Mesenchymal stem cell (in vitro differentiated cells and primary cell): ENCODE measurements around the gene RIOK3.

Experiments used
- DNase-seq: peaks from one replicate; pipeline ENCODE4 v3.0.0-alpha.2; 2013
- H2AFZ ChIP-seq: one replicate; pipeline ENCODE4 v1.6.1; 2013; ENCODE audit warnings: low read depth, mild to moderate bottlenecking, control low read depth, inconsistent platforms, low read length, moderate library complexity
- H2AK5ac ChIP-seq: 2 replicates; pipeline ENCODE4 v1.6.1; 2013; ENCODE audit warnings: low read length, moderate library complexity, mild to moderate bottlenecking, inconsistent platforms; ENCODE audit not compliant: severe bottlenecking
- H2BK120ac ChIP-seq: one replicate; pipeline ENCODE4 v1.6.1; 2013; ENCODE audit warnings: low read depth, mild to moderate bottlenecking, inconsistent platforms, low read length, moderate library complexity
- H2BK12ac ChIP-seq, 2 experiments: one replicate each; pipeline ENCODE4 v1.6.1; 2013; ENCODE audit warnings: inconsistent platforms in 2 of 2, low read length in 2 of 2, mild to moderate bottlenecking in 2 of 2, moderate library complexity in 2 of 2, control low read depth in 1 of 2
- H2BK15ac ChIP-seq: one replicate; pipeline ENCODE4 v1.6.1; 2013; ENCODE audit warnings: mild to moderate bottlenecking, low read depth, inconsistent platforms; ENCODE audit not compliant: poor library complexity, severe bottlenecking
- H2BK5ac ChIP-seq: 2 replicates; pipeline ENCODE4 v1.6.1; 2013; ENCODE audit warnings: low read depth, mild to moderate bottlenecking, low read length, control low read depth, inconsistent platforms; ENCODE audit not compliant: poor library complexity, severe bottlenecking
- H3K14ac ChIP-seq, 2 experiments: one replicate each; pipeline ENCODE4 v1.6.1; 2013; ENCODE audit warnings: inconsistent platforms in 2 of 2, low read length in 2 of 2, control low read depth in 1 of 2, mild to moderate bottlenecking in 1 of 2, moderate library complexity in 1 of 2
- H3K18ac ChIP-seq, 2 experiments: one replicate each; pipeline ENCODE4 v1.6.1; 2013; ENCODE audit warnings: inconsistent platforms in 2 of 2, low read length in 2 of 2, control low read depth in 1 of 2, low read depth in 1 of 2, mild to moderate bottlenecking in 1 of 2
- H3K23ac ChIP-seq, 2 experiments: one replicate each; pipeline ENCODE4 v1.6.1; 2013; ENCODE audit warnings: inconsistent platforms in 2 of 2, low read length in 2 of 2, mild to moderate bottlenecking in 2 of 2, moderate library complexity in 2 of 2, control low read depth in 1 of 2
- H3K27ac ChIP-seq: 2 replicates; pipeline ENCODE4 v1.5.1; 2013; ENCODE audit warnings: mild to moderate bottlenecking, moderate library complexity, low read length, control low read depth, inconsistent platforms; ENCODE audit not compliant: poor library complexity, severe bottlenecking
- H3K27me3 ChIP-seq, 2 experiments: 2 replicates each; pipeline versions ENCODE4 v1.6.1 to v1.7.0; 2013; ENCODE audit warnings: low read length in 2 of 2, mild to moderate bottlenecking in 2 of 2, moderate library complexity in 2 of 2, control low read depth in 1 of 2, inconsistent platforms in 1 of 2; ENCODE audit not compliant: control insufficient read depth in 1 of 2, insufficient read depth in 1 of 2
- H3K36me3 ChIP-seq, 2 experiments: 2 replicates each; pipeline versions ENCODE4 v1.6.1 to v1.7.0; 2013; ENCODE audit warnings: low read length in 2 of 2, control low read depth in 1 of 2, inconsistent platforms in 1 of 2, low read depth in 1 of 2, mild to moderate bottlenecking in 1 of 2; ENCODE audit not compliant: insufficient read depth in 2 of 2, control insufficient read depth in 1 of 2
- H3K4ac ChIP-seq, 2 experiments: one replicate each; pipeline ENCODE4 v1.6.1; 2013; ENCODE audit warnings: inconsistent platforms in 2 of 2, low read length in 2 of 2, mild to moderate bottlenecking in 2 of 2, moderate library complexity in 2 of 2, control low read depth in 1 of 2, low read depth in 1 of 2
- H3K4me1 ChIP-seq: 2 replicates; pipeline ENCODE4 v1.6.1; 2013; ENCODE audit warnings: low read depth, low read length, control low read depth; ENCODE audit not compliant: control insufficient read depth, insufficient read depth
- H3K4me2 ChIP-seq: 2 replicates; pipeline ENCODE4 v1.6.1; 2013; ENCODE audit warnings: low read length, mild to moderate bottlenecking, inconsistent platforms; ENCODE audit not compliant: poor library complexity, severe bottlenecking
- H3K4me3 ChIP-seq, 2 experiments: 2 replicates each; pipeline versions ENCODE4 v1.5.1 to v1.7.0; 2013; ENCODE audit warnings: low read length in 2 of 2, mild to moderate bottlenecking in 2 of 2, control low read depth in 1 of 2, low read depth in 1 of 2; ENCODE audit not compliant: insufficient read depth in 1 of 2
- H3K79me1 ChIP-seq: replicated peaks from 2 replicates; pipeline ENCODE4 v1.6.1; 2013; ENCODE audit warnings: mild to moderate bottlenecking, control low read depth, low read length, inconsistent platforms; ENCODE audit not compliant: poor library complexity, severe bottlenecking
- H3K9ac ChIP-seq: 2 replicates; pipeline ENCODE4 v1.7.0; 2013; ENCODE audit warnings: mild to moderate bottlenecking, low read length, moderate library complexity
- H3K9me3 ChIP-seq: 2 replicates; pipeline ENCODE4 v1.7.0; 2013; ENCODE audit warnings: mild to moderate bottlenecking, low read length; ENCODE audit not compliant: control insufficient read depth
- H4K8ac ChIP-seq: one replicate; pipeline ENCODE4 v1.6.1; 2013; ENCODE audit warnings: inconsistent platforms, mild to moderate bottlenecking, low read length, moderate library complexity
- H4K91ac ChIP-seq: one replicate; pipeline ENCODE4 v1.6.1; 2013; ENCODE audit warnings: mild to moderate bottlenecking, low read length, inconsistent platforms
- WGBS: methylation state at CpG from one replicate; pipeline ENCODE4 v1.1.7; 2013; ENCODE audit warnings: mixed read lengths; 5-methylcytosine and 5-hydroxymethylcytosine counted together

Gene RIOK3

GRCh38 chr18:23498117-23498516 is 45.0 kb downstream of the RIOK3 start:
- H4K91ac ChIP-seq = no peak overlapping the region
- H3K9me3 ChIP-seq = no peaks in the 10 kb centered on the region
- H3K27ac ChIP-seq = no peak overlapping the region

GRCh38 chr18:23498877-23499276 is 45.8 kb downstream of the RIOK3 start:
- Histone ChIP-seq H4K8ac (no peak overlapping the region), H3K36me3 (no peaks in the 10 kb centered on the region), H3K27me3 (no peaks in the 10 kb centered on the region), H3K9ac (peak overlapping the region; percentile 18), H3K9me3 (no peaks in the 10 kb centered on the region), H2BK15ac (no peak overlapping the region), H3K4me2 (no peak overlapping the region), H3K27ac (no peak overlapping the region), H2BK120ac (no peak overlapping the region), H2AK5ac (no peak overlapping the region), H3K79me1 (peaks cover 4% of the 10 kb centered on the region), H2BK5ac (no peak overlapping the region), H3K4me1 (peaks cover 1% of the 10 kb centered on the region), H3K14ac (no peak overlapping the region), H4K91ac (no peak overlapping the region), H3K18ac (peak overlapping the region in 1 of 2 experiments; percentile 29), H2AFZ (no peak overlapping the region), H3K4me3 (no peak overlapping the region), H2BK12ac (no peak overlapping the region), H3K23ac (no peak overlapping the region), H3K4ac (no peak overlapping the region)
- 21% methylated on average over 5 of the region's 5 CpGs for WGBS
- DNase-seq = peak; percentile 81

More at GRCh38 chr18:23498117-23498516, 45.0 kb downstream of the RIOK3 start:
- no peak overlapping the region for H2AFZ ChIP-seq
- no peak overlapping the region for H2AK5ac ChIP-seq
- no peak overlapping the region for H2BK5ac ChIP-seq
- no peak overlapping the region for H2BK120ac ChIP-seq
- H2BK15ac ChIP-seq = no peak overlapping the region
- no peak overlapping the region for H3K4me2 ChIP-seq
- peaks cover 1% of the 10 kb centered on the region for H3K4me1 ChIP-seq
- H3K4me3 ChIP-seq = no peak overlapping the region
- H3K27me3 ChIP-seq = no peaks in the 10 kb centered on the region
- no peak for DNase-seq
- no peak overlapping the region for H4K8ac ChIP-seq
- no peak overlapping the region for H3K14ac ChIP-seq
- no peak overlapping the region for H2BK12ac ChIP-seq
- H3K23ac ChIP-seq = no peak overlapping the region
- H3K4ac ChIP-seq = no peak overlapping the region
- H3K18ac ChIP-seq = no peak overlapping the region
- H3K9ac ChIP-seq = no peak overlapping the region
- no peaks in the 10 kb centered on the region for H3K36me3 ChIP-seq
- WGBS = 83% methylated on average over 1 of the region's 2 CpGs
- no peaks in the 10 kb centered on the region for H3K79me1 ChIP-seq

DNA sequence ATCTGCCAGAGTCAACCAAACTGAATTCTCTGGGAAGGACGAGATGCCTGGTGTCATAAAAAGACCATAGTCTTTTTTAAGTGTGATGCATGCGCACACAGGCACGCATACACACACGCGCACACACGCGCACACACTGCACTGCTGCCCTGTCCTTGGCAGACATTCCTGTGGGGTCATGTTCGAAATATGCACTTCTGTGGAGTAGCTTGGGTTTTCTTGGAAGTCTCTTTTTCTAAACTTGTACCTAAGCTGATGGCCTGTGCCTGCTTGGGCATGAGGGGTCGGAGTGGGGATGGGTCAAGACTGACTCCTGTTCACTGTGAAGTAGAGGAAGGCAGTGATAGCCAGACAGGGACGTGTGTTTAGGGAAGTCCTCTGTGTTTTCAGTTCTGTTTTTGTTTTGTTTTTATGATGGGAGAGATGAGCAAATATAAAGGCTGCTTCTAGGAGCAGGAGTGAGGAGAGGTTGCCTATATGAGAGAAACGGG is 46.2 kb downstream of the RIOK3 start:
- 80% methylated on average over 11 of the region's 11 CpGs for WGBS
- no peak overlapping the region for H3K4me3 ChIP-seq
- no peaks in the 10 kb centered on the region for H3K36me3 ChIP-seq
- peak overlapping the region in 1 of 2 experiments; percentile 17 for H3K4ac ChIP-seq
- peak; percentile 68 for DNase-seq
- no peak overlapping the region for H2BK15ac ChIP-seq
- no peak overlapping the region for H3K9ac ChIP-seq
- H3K27ac ChIP-seq = no peak overlapping the region
- H3K9me3 ChIP-seq = no peaks in the 10 kb centered on the region
- peaks cover 1% of the 10 kb centered on the region for H3K4me1 ChIP-seq
- H2AK5ac ChIP-seq = no peak overlapping the region
- no peak overlapping the region for H2BK12ac ChIP-seq
- H3K14ac ChIP-seq = peak overlapping the region in 1 of 2 experiments; percentile 30
- H3K18ac ChIP-seq = peak overlapping the region in 1 of 2 experiments; percentile 4
- H2BK120ac ChIP-seq = no peak overlapping the region
- no peak overlapping the region for H2BK5ac ChIP-seq
- no peak overlapping the region for H3K4me2 ChIP-seq
- peak overlapping the region in 1 of 2 experiments; percentile 32 for H3K23ac ChIP-seq
- no peak overlapping the region for H2AFZ ChIP-seq
- H3K79me1 ChIP-seq = peaks cover 5% of the 10 kb centered on the region
- H3K27me3 ChIP-seq = no peaks in the 10 kb centered on the region
- H4K91ac ChIP-seq = no peak overlapping the region
- no peak overlapping the region for H4K8ac ChIP-seq

DNA sequence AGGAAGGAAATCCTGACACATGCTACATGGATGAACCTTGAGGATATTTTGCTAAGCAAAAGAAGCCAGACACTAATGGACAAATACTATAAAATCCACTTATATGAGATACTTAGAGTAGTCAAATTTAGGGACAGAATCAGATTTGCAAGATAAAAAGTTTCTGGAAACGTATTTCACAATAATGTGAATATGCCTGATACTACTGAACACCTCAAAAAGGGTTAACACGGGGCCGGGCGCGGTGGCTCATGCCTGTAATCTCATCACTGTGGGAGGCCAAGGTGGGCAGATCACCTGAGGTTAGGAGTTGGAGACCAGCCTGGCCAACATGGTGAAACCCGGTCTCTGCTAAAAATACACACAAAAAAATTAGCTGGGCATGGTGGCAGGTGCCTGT is 48.5 kb downstream of the RIOK3 start:
- H4K91ac ChIP-seq = no peak overlapping the region
- no peaks in the 10 kb centered on the region for H3K27me3 ChIP-seq
- H3K9me3 ChIP-seq = no peaks in the 10 kb centered on the region
- H3K9ac ChIP-seq = no peak overlapping the region
- H2BK120ac ChIP-seq = no peak overlapping the region
- no peak overlapping the region for H3K27ac ChIP-seq
- no peak overlapping the region for H3K18ac ChIP-seq
- H4K8ac ChIP-seq = no peak overlapping the region
- H3K23ac ChIP-seq = no peak overlapping the region
- no peak overlapping the region for H3K4ac ChIP-seq
- peaks cover 0 to 11% of the 10 kb centered on the region in 2 experiments for H3K36me3 ChIP-seq
- DNase-seq = no peak
- peaks cover 3% of the 10 kb centered on the region for H3K4me1 ChIP-seq
- no peak overlapping the region for H2AK5ac ChIP-seq
- H3K79me1 ChIP-seq = peaks cover 17% of the 10 kb centered on the region
- no peak overlapping the region for H3K14ac ChIP-seq
- H3K4me3 ChIP-seq = no peak overlapping the region
- no peak overlapping the region for H2BK15ac ChIP-seq
- 90% methylated on average over 6 of the region's 6 CpGs for WGBS
- H3K4me2 ChIP-seq = no peak overlapping the region
- no peak overlapping the region for H2BK5ac ChIP-seq
- H2BK12ac ChIP-seq = no peak overlapping the region
- H2AFZ ChIP-seq = no peak overlapping the region
